ENCODE measurements around the gene ZNF778.
A peak's percentile ranks its signal among the peaks of the same experiment; 100 is the strongest.
"Not testable (repeated sequence)": the region's sequence is repeated elsewhere in the genome, so short reads cannot be mapped to it uniquely, and the experiment has no call there.

ZNF778 gene

DNA sequence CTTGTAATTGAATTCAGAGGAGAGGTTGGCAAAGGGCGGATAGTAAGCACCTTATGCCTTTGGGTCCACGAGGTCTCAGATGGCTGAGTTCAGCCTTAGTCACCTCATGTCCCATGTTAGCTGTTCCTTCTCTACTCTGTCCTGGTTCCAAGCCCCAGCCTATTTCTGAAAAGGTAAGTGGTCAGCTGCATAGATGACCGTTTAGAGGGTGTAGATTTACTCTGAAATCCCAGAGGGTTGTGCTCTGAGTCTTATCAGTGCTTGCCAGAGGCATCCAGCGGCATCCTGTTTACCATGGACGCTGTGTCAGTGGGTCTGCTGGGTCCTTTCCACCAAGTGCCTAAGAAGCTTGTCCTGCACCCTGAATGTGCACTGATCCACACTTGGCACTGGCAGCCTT is 1.9 kb downstream of the ZNF778 start:
- no peak for DNase-seq

DNA sequence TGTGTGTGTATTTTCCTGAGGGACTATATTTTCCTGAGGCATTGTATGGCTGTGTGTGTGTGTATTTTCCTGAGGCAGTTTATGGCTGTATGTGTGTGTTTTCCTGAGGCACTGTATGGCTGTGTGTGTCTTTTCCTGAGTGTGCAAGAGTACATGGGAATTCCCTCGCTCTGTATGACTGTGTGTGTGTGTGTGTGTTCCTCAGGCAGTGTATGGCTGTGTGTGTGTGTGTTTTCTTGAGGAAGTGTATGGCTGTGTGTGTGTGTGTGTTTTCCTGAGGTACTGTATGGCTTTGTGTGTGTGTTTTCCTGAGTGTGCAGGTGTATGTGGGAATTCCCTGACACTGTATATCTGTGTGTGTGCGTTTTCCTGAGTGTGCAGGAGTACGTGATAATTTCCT is 4.1 kb downstream of the ZNF778 start:
- DNase-seq = no peak

DNA sequence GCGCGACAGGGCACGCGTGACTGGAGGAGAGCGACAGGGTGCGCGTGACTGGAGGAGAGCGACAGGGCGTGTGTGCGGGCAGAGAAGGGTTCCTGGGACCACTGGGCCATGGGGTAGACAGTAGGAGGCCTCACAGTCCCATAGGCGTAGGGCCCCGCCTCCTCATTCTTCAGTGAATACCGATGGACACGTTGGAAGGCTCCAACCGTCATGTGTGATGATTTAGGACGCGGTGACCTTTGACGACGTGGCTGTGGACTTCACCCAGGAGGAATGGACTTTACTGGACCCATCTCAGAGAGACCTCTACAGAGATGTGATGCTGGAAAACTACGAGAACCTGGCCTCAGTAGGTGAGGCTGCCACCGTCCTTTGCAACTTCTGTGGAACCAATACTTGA is 5.4 kb downstream of the ZNF778 start:
- no peak for DNase-seq

DNA sequence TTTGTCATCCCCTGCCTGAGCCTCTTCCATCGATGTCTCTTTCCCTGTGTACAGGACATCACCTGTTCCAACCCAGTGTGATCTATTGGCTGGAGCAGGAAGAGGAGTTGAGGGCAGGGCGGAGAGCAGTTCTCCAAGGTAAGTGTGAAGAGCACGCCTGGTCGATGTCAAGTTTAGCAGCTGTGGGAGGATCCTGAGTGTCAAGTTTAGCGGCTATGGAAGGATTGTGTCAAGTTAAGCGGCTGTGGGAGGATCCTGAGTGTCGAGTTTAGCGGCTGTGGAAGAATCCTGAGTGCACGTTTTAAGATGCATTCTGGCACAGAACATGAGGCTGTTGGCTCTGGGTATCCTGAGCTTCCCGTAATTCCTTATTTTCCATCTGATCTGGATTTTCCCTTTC is 7.2 kb downstream of the ZNF778 start:
- DNase-seq = no peak

DNA sequence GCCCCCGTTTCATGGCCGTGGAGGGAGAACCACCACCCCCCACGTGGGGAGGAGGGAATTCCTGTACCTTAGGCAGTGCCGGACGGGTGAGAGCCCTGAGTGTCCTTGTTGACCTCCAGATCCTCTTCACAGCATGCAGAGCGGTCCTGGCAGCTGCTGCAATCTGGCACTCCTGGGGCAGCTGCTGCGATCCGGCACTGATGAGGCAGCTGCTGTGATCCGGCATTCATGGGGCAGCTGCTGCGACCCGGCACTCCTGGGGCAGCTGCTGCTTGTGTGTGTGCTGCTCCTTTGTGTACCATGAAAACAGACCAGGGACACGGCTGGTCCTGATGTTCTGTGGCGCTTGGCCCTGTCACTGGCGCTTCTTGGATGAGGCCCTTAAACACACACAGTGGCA is 12.8 kb downstream of the ZNF778 start:
- no peak for DNase-seq

DNA sequence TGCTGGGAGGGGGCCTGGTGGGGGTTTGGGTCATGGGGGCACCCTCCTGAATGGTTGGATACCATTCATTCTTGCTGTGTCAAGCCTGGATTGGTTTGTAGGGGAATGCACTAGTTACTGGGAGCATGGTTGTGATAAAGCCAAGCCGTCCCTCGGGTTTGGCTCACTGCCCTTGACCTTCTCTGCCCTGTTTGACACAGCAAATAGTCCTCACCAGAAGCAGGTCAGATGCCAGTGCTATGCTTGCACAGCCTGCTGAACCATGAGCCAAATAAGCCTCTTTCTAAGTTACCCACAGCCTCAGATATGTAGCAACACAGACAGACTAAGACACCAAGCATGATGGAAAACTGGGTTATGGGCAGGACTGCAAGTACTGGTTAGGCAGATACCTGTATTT is 14.6 kb downstream of the ZNF778 start:
- no peak for DNase-seq

DNA sequence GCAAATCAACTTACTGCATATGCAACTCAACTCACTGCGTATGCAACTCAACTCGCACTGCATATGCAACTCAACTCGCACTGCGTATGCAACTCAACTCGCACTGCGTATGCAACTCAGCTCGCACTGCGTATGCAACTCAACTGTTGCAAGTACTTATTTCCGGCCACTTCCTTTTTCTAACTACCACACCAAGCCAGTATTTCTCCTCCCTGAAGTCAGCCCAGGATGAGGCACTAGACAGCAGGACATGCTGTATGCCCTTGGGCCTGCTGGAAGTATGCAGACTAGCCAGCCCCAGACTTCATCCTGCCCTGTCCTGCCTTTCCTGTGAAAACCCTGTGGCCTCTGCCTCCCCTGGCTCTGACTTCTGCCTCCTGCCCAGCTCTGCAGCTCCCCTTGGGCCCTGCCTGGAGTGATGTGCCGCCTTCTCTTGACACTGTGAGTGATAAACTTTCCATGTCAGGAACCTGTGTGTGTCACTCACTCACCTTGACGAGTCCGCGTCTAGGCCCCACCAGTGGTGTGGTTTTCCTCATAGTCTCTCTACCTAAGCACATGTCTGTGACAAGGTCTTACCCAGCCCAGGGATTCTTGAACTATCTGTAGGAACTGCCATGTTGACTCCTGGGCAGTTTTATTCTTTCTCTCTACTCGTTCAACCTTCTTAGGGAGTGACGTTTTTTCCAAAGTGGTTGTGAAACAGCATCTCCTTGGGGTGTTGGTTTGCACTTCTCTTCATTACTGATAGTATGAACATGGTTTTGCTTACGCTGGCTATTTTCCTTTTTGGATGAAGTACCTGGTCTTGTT is 16.4 kb downstream of the ZNF778 start:
- no peak for DNase-seq

DNA sequence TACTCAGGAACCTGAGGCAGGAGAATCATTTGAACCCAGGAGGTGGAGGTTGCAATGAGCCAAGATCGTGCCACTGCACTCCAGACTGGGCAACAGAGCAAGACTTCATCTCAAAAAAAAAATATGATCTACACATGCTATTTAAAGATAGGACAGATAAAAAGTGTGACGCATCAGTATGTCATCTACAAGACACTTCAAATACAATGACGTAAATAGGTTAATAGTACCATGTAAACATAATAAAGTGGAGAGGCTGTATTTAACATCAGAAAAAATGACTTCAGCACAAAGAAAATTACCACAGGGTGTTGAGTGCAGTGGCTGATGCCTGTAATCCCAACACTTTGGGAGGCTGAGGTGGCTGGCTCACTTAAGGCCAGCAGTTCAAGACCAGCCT is 20.2 kb downstream of the ZNF778 start:
- DNase-seq = no peak

DNA sequence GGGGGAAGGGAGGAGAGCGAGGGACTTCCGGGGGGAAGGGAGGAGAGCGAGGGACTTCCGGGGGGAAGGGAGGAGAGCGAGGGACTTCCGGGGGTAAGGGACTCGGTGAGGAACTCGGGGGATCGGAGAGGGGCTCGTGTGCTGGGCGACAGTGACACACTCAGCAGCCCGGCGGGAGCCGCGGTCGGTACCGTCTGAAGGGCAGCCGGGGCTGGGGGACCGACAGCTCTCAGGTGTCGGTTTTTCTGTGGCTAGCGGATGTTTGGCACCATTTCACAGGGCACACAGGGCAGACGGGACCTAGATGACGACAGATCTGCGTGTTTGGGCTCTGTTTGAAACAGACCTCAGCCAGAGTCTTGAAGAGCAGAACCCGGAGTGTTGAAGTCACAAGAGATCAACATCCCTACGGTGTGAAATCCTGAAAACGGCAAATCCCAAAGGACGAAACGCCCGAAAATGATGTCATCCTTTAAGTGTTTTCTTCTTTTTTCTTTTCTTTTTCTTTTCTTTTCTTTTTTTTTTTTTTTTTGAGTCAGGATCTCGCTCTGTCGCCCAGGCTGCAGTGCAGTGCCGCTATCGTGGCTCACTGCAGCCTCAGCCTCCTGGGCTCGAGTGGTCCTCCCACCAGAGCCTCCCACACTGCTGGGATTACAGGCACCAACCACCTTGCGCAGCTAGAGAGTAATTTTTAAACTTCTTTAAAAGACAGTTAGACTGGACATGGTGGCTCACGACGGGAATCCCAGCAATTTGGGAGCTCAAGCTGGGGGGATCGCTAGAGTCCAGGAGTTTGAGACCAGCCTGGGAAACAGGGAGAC is 23.9 kb downstream of the ZNF778 start:
- peak; percentile 47 for DNase-seq

DNA sequence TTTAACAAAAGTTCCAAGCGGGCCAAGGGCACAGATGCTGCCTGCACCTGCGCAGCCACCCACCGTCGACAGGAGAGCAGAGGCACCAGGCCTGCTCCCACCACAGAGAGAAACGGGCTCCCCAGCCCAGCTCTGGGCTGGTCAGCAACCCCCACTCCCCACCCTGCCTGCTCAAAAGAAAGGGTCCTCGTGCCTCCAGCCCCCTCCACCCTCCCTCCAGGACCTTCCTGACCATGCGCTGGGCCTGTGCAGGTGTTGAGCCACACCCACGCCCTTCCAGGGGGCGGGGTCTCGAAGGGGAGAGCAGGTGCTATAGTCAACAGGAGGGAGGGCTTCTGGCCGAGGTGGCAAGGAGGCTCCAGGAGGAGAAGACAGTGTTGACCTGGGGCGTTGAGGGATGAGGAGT is 25.3 kb downstream of the ZNF778 start:
- no peak for DNase-seq

DNA sequence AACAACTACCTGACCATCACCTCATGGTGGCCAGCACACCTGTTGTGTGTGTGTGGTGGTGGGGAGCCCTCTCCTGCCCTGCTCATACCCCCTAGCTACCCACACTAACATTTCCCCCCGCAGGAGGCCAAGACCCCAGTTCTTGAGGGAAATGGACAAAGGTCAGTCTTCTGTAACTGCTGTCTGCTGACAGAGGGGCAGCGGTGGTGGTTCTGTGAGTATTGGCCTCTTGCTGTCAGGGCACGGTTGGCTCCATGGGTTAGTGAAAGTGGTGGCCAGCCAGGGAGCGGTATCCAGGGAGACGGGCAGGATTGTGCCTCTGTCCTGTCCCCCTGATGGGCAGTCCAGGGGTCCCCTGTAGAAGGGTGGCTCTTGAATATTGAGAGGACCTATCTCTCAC is 26.2 kb downstream of the ZNF778 start:
- no peak for DNase-seq

DNA sequence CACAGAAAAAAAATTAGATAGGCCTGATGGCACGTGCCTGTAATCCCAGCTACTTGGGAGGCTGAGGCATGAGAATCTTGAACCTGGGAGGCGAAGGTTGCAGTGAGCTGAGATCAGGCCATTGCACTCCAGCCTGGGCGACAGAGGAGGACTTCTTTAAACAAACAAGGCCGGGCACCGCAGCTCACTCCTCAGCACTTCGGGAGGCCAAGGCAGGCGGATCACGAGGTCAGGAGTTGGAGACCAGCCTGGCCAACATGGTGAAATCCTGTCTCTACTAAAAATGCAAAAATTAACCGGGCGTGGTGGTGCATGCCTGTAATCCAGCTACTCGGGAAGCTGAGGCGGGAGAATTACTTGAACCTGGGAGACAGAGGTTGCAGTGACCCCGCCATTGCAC is 26.8 kb downstream of the ZNF778 start:
- not testable (repeated sequence) for DNase-seq

DNA sequence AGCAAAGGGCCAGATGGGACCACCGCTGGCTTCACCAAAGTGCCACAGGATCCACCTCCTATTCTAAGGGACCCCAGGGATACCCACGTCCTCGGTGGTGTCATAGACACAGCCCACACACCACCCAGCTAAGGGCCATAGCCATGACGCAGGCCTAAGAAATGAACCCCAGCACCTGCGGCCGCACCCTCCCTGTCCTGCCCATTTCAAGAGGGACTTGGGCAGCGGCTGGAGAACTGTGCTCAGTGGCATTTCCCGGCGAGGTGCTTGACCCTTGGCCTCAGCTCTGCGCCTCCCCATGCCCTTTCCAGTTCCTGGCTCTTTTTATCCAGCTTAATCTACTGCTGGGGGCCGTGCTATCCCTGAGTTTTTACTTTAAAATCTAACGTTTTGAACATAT is 27.3 kb downstream of the ZNF778 start:
- DNase-seq = no peak

DNA sequence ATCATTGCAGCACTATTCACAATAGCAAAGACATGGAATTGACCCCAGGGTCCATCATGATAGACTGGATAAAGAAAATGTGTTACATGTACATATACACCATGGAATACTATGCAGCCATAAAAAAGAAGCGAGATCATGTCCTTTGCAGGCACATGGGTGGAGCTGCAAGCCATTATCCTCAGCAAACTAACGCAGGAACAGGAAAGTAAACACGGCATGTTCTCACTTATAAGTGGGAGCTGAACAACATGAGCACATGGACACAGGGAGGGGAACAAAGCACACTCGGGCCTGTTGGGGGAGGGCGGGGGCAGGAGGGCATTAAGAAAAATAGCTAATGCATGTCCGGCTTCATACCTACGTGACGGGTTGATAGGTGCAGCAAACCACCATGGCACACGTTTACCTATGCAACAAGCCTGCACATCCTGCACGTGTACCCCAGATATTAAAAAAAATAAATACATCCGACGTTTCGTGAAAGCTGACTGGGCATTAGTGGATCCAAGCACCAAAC is 28.9 kb downstream of the ZNF778 start:
- no peak for DNase-seq

DNA sequence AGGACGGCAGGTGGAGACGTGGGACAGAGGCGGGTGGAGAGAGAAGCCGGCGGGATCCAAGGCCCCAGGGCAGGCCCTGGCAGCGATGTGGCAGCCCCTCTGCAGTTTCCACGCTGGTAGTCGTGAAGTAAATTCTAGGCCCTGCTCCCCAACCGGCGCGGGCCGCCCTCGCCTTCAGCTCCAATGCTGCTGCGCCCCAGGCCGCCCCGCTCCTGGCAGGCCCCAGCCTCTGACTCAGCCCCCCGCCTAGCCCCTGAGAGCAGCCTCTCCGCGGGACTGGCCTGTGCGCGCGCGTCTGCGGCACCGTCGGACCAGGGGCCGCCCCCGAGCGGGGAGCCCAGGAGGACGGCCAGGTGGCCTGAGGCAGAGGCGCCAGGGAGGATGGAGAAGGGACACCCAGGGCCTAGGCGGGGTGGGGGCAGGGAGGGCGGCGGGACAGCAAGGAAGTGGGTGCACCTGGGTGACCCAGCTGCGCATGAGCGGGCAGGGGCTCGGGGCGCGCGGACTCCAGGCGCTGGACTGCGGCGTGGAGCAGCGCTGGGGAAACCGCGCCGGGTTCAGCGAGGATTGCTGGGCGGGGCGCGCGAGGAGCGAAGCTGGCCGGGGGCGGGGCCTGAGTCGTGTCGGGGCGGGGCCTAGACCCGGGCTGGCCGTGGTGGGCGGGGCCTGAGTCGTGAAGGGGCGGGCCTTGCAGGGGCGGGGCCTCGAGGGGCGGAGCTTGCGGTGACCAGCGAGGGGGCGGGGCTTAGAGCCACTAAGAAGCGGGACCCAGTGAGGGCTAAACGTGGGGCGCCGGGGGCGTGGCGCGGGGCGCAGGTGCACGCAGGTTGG is 29.6 kb downstream of the ZNF778 start:
- DNase-seq = no peak

DNA sequence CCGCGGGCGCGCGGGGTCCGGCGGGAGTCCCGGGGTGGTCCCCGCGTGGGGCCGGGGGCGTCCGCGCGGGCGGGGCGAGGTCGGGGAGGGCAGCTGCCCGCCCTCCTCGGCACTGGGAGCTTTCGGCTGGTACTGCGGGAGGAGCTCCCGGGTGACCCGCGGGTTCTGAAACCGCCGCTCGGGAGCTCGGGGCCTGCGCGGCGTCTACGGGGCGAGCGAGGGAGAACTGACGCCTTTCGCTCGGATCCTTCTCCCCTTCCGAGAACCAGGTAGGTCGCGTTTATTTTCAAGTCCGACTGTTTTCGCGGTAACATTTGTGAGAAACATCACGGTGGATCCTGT is 30.2 kb downstream of the ZNF778 start:
- not testable (repeated sequence) for DNase-seq

DNA sequence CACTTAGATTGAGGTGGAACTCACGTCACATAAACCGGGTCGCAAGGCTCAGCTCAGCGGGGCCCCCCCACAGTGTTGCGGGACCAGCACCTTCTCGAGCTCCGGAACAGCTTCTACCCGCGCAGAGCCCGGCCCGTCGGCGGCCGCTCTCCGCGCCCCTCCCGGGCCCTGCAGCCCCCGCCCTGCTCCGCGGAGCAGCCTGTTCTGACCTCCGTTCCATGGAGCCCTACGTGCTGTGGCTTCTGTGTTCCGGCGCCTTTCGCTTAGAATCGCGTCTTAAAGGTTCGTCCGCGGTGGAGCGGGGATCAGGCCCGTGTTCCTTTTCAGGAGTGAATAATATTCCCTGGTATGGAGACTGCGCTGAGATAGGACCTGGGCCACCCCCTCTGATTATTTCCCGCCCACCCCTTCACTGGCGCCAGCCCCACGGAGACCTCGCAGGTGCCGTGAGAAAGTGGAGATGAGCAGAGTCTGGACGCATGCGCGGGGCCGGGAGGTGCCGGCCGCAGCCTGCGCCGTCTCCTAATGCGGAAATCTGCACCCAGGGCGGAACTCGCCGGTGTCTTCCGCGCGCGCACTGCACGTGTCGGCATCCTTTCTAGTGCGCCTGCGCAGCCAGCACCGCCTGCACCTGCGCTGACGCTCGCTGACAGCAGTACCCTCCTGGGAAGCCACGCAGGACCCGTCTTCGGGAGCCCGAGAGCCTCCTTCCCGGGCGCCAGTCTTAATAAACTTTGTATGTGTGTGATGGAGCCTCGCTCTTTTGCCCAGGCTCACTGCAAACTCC is 30.9 kb downstream of the ZNF778 start:
- no peak for DNase-seq

DNA sequence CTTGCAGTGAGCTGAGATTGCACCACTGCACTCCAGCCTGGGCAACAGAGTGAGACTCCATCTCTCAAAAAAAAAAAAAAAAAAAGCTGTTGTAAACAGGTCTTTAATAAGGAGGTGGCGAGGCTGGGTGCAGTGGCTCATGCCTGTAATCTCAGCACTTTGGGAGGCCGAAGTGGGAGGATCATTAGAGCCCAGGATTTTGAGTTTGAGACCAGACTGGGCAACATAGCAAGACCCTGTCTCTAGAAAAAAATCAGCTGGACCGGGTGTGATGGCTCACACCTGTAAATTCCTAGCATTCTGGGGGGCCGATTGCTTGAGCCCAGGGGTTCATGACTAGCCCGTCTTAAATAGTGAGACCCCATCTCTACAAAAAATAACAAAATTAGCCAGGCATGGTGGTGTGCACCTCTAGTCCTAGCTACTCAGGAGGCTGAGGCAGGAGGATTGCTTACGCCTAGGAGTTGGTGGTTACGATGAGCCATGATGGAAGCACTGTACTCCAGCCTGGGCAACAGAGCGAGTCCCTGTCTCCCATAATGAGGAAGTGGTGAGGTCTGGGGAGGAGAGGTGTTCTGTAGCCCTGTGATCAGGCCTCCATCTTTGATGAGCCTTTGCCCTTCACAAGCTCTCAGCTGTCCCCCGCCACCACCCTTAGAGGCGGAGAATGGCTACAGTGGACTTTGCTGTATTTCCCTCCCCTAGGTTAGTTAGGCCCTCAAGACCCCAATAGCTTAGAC is 36.2 kb downstream of the ZNF778 start:
- no peak for DNase-seq

DNA sequence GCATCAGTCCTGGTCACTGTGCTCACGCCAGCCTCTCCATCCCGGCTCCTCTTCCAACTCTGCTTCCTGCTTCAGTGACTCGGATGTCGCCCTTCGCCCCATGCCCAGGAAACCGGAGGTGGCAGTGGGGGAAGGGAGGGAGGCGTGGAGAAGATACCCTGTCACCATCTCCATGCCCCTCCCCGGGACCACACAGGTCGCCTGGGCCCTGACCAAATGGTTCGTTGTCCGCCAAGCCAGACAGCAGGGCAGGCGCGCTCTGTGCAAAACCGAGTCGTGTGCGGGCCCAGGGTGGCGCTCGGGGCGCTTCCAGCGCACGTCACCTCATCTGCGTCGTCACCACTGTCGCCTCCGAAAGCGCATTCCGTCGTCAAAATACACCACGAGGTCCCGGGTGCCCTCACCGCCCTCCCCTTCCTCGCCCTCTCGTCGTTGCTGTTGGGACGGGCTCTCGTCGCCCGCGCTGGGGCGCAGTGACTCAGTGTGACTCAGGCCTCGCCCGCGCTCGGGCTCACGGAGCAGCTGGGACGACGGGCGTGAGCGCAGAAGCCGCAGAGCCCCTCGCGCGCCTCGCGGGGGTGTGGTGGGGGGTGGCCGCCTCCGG is 39.2 kb downstream of the ZNF778 start:
- DNase-seq = peak; percentile 69

DNA sequence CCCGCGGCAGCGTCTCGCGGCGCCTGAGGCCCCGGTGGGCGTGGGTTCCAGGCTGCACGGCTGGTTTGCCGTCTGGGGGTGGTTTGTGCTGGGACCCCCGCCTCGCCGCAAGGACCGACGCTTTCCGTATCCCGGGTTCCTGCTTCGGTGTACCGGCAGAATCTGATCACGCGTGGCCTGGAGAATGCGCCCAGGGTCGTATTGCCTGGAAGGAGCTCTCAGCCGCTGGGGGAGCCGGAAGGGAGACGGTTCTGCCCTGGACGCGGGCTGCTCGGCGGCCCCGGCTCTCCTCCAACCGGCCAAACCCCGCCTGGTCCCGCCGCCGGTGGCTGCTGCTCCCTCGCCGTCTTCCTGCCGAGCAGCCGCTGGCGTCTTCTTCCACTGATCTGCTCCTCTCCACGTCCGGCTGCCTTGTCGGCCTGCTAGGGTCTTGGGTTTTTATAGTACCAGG is 39.8 kb downstream of the ZNF778 start:
- DNase-seq = no peak

DNA sequence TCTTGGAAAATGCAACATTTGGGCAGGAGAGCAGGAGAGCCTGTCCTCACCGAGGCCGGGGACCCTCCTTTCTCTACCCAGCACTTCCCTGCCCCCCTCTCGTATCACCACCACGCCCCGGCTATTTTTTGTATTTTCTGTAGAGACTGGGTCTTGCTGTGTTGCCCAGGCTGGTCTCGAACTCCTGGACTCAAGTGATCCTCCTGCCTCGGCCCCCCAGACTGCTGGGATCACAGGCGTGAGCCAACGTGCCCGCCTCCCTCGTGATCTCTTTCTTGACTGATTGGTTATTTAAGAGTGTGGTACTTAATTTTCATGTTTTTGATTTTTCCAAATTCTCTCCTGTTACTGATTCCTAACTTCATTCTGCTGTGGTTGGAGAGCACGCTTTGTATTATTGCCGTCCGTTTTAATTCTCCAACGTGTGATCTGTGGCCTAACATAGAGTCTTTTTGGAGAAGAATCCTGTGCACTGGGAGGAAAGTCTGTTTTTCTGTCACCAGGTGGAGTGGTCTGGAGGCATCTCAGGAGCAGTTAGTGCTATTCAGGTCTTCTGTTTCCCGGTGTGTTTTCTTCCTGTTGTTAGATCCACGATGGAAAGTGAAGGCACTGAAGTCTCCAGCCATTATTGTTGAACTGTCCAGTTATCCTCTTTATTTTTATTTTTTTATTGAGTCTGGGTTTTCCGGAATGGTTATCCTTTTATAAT is 40.4 kb downstream of the ZNF778 start:
- DNase-seq = no peak

All from COR-L47 (cell line).